Measurements from ENCODE around the gene SIGLEC15. TPM values are rescaled to one million over a fixed set of nuclear protein-coding genes. Genes with fewer than 3 reads are reported as not detected.

Gene SIGLEC15
- total and polyA plus RNA-seq, 10 of the 15 experiments (the other 5 are each of a cell fraction or from before 2014, with no cell fraction given): 0.09 to 0.45 TPM; not detected in 8

DNA sequence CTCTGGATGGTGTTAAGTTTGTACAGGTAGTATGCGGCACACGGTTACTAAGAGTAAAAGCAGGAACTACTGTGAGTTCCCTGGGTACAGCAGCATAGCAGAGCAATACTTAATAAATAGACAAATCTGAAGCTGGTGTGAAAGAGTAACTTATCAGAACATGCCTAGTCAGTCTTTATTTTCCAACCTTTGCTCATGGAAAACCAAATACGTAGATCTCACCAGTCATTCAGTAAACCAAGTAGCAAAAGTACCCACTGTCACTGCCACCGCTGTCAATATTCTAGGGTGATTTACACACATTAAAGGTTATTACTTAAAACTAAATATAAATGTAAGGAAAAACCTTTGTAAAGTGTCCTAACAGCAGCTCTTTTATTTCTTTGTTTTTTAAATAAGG, 35.0 kb downstream of the SIGLEC15 start:
- Histone ChIP-seq H3K27ac (ENCODE audit: control insufficient read depth, insufficient read depth) (no peak overlapping the region), H3K4me1 (ENCODE audit: control insufficient read depth, insufficient read depth, low read length) (no peaks in the 10 kb centered on the region), H3K9ac (ENCODE audit: control insufficient read depth, insufficient read depth, low read length) (no peak overlapping the region), H2AFZ (ENCODE audit: control insufficient read depth, low read depth, low read length) (no peak overlapping the region), H3K79me2 (ENCODE audit: control insufficient read depth, insufficient read depth, low read length) (no peaks in the 10 kb centered on the region), H3K9me3 (replicated peaks; ENCODE audit: control insufficient read depth, insufficient read depth, low read length) (no peaks in the 10 kb centered on the region; the same call in 1 of the 3 replicates), H3K36me3 (ENCODE audit: control insufficient read depth in 2 of 2, insufficient read depth in 2 of 2, low read length in 1 of 2) (peaks cover 2 to 24% of the 10 kb centered on the region in 2 experiments), H3K4me3 (no peak overlapping the region), H4K20me1 (ENCODE audit: control insufficient read depth, insufficient read depth) (no peaks in the 10 kb centered on the region), H3K27me3 (replicated peaks in 1 of 2; ENCODE audit: control insufficient read depth in 2 of 2, insufficient read depth in 2 of 2, low read length in 1 of 2) (no peaks in the 10 kb centered on the region), H3K4me2 (ENCODE audit: control insufficient read depth, insufficient read depth) (no peak overlapping the region)
- TF ChIP-seq, protein P1, sequence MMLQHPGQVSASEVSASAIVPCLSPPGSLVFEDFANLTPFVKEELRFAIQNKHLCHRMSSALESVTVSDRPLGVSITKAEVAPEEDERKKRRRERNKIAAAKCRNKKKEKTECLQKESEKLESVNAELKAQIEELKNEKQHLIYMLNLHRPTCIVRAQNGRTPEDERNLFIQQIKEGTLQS (IDR thresholded peaks at IDR 0.05; ENCODE audit: borderline replicate concordance, extremely low read depth, low read depth, low read length): no peak
- TF ChIP-seq RBBP5 (conservative IDR thresholded peaks at IDR 0.05): no peak
- no peak for TF ChIP-seq NRF1 (conservative IDR thresholded peaks at IDR 0.05; ENCODE audit: low read depth, low read length)
- TF ChIP-seq WRNIP1 (IDR thresholded peaks at IDR 0.05; ENCODE audit: borderline replicate concordance, low read depth, low read length): no peak
- TF ChIP-seq, protein P2, sequence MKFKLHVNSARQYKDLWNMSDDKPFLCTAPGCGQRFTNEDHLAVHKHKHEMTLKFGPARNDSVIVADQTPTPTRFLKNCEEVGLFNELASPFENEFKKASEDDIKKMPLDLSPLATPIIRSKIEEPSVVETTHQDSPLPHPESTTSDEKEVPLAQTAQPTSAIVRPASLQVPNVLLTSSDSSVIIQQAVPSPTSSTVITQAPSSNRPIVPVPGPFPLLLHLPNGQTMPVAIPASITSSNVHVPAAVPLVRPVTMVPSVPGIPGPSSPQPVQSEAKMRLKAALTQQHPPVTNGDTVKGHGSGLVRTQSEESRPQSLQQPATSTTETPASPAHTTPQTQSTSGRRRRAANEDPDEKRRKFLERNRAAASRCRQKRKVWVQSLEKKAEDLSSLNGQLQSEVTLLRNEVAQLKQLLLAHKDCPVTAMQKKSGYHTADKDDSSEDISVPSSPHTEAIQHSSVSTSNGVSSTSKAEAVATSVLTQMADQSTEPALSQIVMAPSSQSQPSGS (IDR thresholded peaks at IDR 0.05; ENCODE audit: low read length): no peak
- TF ChIP-seq MYC (IDR thresholded peaks at IDR 0.05; ENCODE audit: insufficient read depth, insufficient read length, insufficient replicate concordance, low read length, severe bottlenecking): no peak
- no peak for TF ChIP-seq JUNB (IDR thresholded peaks at IDR 0.05)
- no peak for TF ChIP-seq CREB1 (IDR thresholded peaks at IDR 0.05; ENCODE audit: low read depth)
- no peak for TF ChIP-seq NFYA (IDR thresholded peaks at IDR 0.05; ENCODE audit: borderline replicate concordance, low read depth, low read length)
- TF ChIP-seq EGR1 (IDR thresholded peaks at IDR 0.05; ENCODE audit: borderline replicate concordance in 1 of 2, low read depth in 2 of 2, low read length in 2 of 2): no peak
- RAD21 ChIA-PET (ENCODE audit: unreplicated experiment): no interaction called here
- ATAC-seq (no peak), FAIRE-seq (no peak), DNase-seq (ENCODE audit: low read depth, low spot score) (no peak)
- WGBS (ENCODE audit: insufficient coverage, insufficient replicate concordance, low lambda C conversion rate, missing lambda C conversion rate): 97% methylated on average over 4 of the region's 4 CpGs
- SMC1A ChIA-PET (ENCODE audit: uncharacterized antibody, unreplicated experiment): interaction anchor here (0.6 to 1.2 kb wide), 2 partner anchors 9 to 20 kb away, joined by 3 to 5 read pairs; no protein-coding TSS in a partner anchor
- CTCF ChIA-PET: interaction anchor here (0.8 to 10.8 kb wide), 4 partner anchors 10 to 213 kb away, joined by 3 to 81 read pairs (median 3); no protein-coding TSS in a partner anchor
- in situ Hi-C loops (cut with MboI) (no loop called here), intact Hi-C loops (cut with micrococcal nuclease; ENCODE audit: unreplicated experiment) (no loop called here)
- no TSS peak for BruUV-seq (replicated peaks)
- POLR2A ChIA-PET: no interaction called here

Measured in GM12878 (cell line).